H1 (cell line): ENCODE results near the gene ZNF18.
"Not testable (repeated sequence)": the region's sequence is repeated elsewhere in the genome, so short reads cannot be mapped to it uniquely, and the experiment has no call there.

Experiments used
- CTCF ChIP-seq, 3 experiments: IDR thresholded peaks; 1 replicate in 2 of 3; 2 replicates in 1 of 3; pipeline versions ENCODE4 v1.5.1 to v1.6.1; 2011; ENCODE audit warnings: low read length in 3 of 3, mild to moderate bottlenecking in 3 of 3, inconsistent platforms in 2 of 3, low read depth in 1 of 3, moderate library complexity in 1 of 3; ENCODE audit not compliant: insufficient read depth in 1 of 3; ENCODE audit errors: control extremely low read depth in 1 of 3
- E2F6 ChIP-seq: IDR thresholded peaks from 2 replicates; pipeline ENCODE4 v1.6.1; 2012; ENCODE audit warnings: inconsistent platforms
- EGR1 ChIP-seq: IDR thresholded peaks from 2 replicates; pipeline ENCODE4 v1.6.1; 2011; ENCODE audit warnings: low read depth, low read length, borderline replicate concordance
- EP300 ChIP-seq, 2 experiments: IDR thresholded peaks; 1 replicate in 1 of 2; 2 replicates in 1 of 2; pipeline ENCODE4 v1.6.1; 2011 to 2012; ENCODE audit warnings: low read depth in 2 of 2, low read length in 2 of 2, mild to moderate bottlenecking in 2 of 2, borderline replicate concordance in 1 of 2, inconsistent platforms in 1 of 2, moderate library complexity in 1 of 2
- EZH2 ChIP-seq: fragments of 200-600 bp; sonication (generic); IDR thresholded peaks from 2 replicates; pipeline ENCODE4 v1.7.1; 2012; ENCODE audit warnings: low read depth, mild to moderate bottlenecking, moderate library complexity, low read length, inconsistent platforms; ENCODE audit not compliant: severe bottlenecking
- KDM1A ChIP-seq: fragments of 200-600, 300-600 bp; sonication (generic); IDR thresholded peaks from 2 replicates; pipeline ENCODE4 v1.7.1; 2016; ENCODE audit warnings: mild to moderate bottlenecking, low read length, borderline replicate concordance
- POLR2A ChIP-seq, 2 experiments: IDR thresholded peaks; 1 replicate in 1 of 2; 2 replicates in 1 of 2; pipeline ENCODE4 v1.6.1; 2011; ENCODE audit warnings: low read depth in 2 of 2, low read length in 2 of 2, mild to moderate bottlenecking in 2 of 2; ENCODE audit errors: control extremely low read depth in 1 of 2
- POLR2AphosphoS5 ChIP-seq: IDR thresholded peaks from 2 replicates; pipeline ENCODE4 v1.6.1; 2011; ENCODE audit warnings: low read depth, low read length
- SIN3A ChIP-seq, 2 experiments: IDR thresholded peaks in 1 of 2; conservative IDR thresholded peaks in 1 of 2; 2 replicates each; pipeline ENCODE4 v1.6.1; 2011 to 2012; ENCODE audit warnings: low read length in 2 of 2, improper control_type of control experiment in 1 of 2, low read depth in 1 of 2, mild to moderate bottlenecking in 1 of 2
- TCF12 ChIP-seq: IDR thresholded peaks from 2 replicates; pipeline ENCODE4 v1.6.1; 2011; ENCODE audit warnings: low read depth, mild to moderate bottlenecking, low read length
- USF2 ChIP-seq: IDR thresholded peaks from 2 replicates; pipeline ENCODE4 v1.6.1; 2011; ENCODE audit warnings: low read length, improper control_type of control experiment

- not testable (repeated sequence) for TF ChIP-seq TCF12; E2F6; SIN3A (conservative IDR thresholded peaks at IDR 0.05 in 1 of 2, IDR thresholded peaks at IDR 0.05 in 1 of 2; ENCODE audit: low read depth in 1 of 2, low read length in 2 of 2); EZH2; CTCF (IDR thresholded peaks at IDR 0.05; ENCODE audit: control extremely low read depth in 1 of 3, insufficient read depth in 1 of 3, low read depth in 1 of 3, low read length in 3 of 3); POLR2A (IDR thresholded peaks at IDR 0.05; ENCODE audit: control extremely low read depth in 1 of 2, low read depth in 2 of 2, low read length in 2 of 2); EP300 (IDR thresholded peaks at IDR 0.05; ENCODE audit: borderline replicate concordance in 1 of 2, low read depth in 2 of 2, low read length in 2 of 2); USF2; EGR1; POLR2AphosphoS5; KDM1A
Observed at GRCh38 chr17:11943086-11943485, 54.2 kb downstream of the ZNF18 start.
